DND-41 (cell line): ENCODE measurements around the gene MDM1.

Source experiments
- ATAC-seq: fragments of 200-7000 bp; cut with Tn5 transposase; 3 replicates; pipeline ENCODE4 v1.9.1; 2021; ENCODE audit warnings: low read depth; ENCODE audit not compliant: insufficient read depth
- DNase-seq: peaks from one replicate; pipeline ENCODE4 v3.0.0-alpha.2; 2020
- H2AFZ ChIP-seq: 2 replicates; pipeline ENCODE4 v1.6.0; 2012; ENCODE audit warnings: low read depth, low read length
- H3K27ac ChIP-seq: 2 replicates; pipeline ENCODE4 v1.5.1; 2012; ENCODE audit warnings: low read length, inconsistent platforms
- H3K27me3 ChIP-seq: fragments of 200-600 bp; sonication (generic); 2 replicates; pipeline ENCODE4 v1.6.0; 2012; ENCODE audit warnings: low read length, mild to moderate bottlenecking, inconsistent platforms; ENCODE audit not compliant: insufficient read depth, poor library complexity
- H3K36me3 ChIP-seq: 2 replicates; pipeline ENCODE4 v1.5.1; 2012; ENCODE audit warnings: low read length, inconsistent platforms; ENCODE audit not compliant: insufficient read depth
- H3K4me1 ChIP-seq: 2 replicates; pipeline ENCODE4 v1.5.1; 2012; ENCODE audit warnings: mild to moderate bottlenecking, low read length; ENCODE audit not compliant: insufficient read depth
- H3K4me2 ChIP-seq: 2 replicates; pipeline ENCODE4 v1.6.0; 2012; ENCODE audit warnings: mild to moderate bottlenecking, moderate library complexity, low read length, inconsistent platforms; ENCODE audit not compliant: insufficient read depth
- H3K4me3 ChIP-seq, 2 experiments: fragments of 200-600 bp in 1 of 2; shearing (Covaris generic) in 1 of 2; 2 replicates each; pipeline ENCODE4 v1.5.1; 2012 to 2016; ENCODE audit warnings: inconsistent platforms in 2 of 2, low read length in 2 of 2, mild to moderate bottlenecking in 2 of 2, low read depth in 1 of 2, moderate library complexity in 1 of 2
- H3K79me2 ChIP-seq: 2 replicates; pipeline ENCODE4 v1.6.0; 2012; ENCODE audit warnings: low read length, inconsistent platforms; ENCODE audit not compliant: insufficient read depth
- H3K9ac ChIP-seq: 2 replicates; pipeline ENCODE4 v1.6.0; 2012; ENCODE audit warnings: low read depth, mild to moderate bottlenecking, inconsistent platforms, low read length, moderate library complexity
- H3K9me3 ChIP-seq: 2 replicates; pipeline ENCODE4 v1.5.1; 2012; ENCODE audit warnings: low read length, moderate library complexity, mild to moderate bottlenecking, inconsistent platforms; ENCODE audit not compliant: insufficient read depth, severe bottlenecking
- H4K20me1 ChIP-seq: 2 replicates; pipeline ENCODE4 v1.6.0; 2012; ENCODE audit warnings: low read length; ENCODE audit not compliant: insufficient read depth
- EZH2 ChIP-seq: IDR thresholded peaks from 3 replicates; pipeline ENCODE4 v1.6.1; 2012; ENCODE audit warnings: borderline replicate concordance, low read depth, mild to moderate bottlenecking, moderate library complexity, low read length, inconsistent platforms; ENCODE audit not compliant: severe bottlenecking
- TF ChIP-seq, protein P1 (sequence below): IDR thresholded peaks from 2 replicates; pipeline ENCODE4 v1.5.1; 2012; ENCODE audit warnings: borderline replicate concordance, low read length, moderate library complexity, mild to moderate bottlenecking; ENCODE audit not compliant: poor library complexity, severe bottlenecking; ENCODE audit errors: extremely low read depth

Gene MDM1

DNA sequence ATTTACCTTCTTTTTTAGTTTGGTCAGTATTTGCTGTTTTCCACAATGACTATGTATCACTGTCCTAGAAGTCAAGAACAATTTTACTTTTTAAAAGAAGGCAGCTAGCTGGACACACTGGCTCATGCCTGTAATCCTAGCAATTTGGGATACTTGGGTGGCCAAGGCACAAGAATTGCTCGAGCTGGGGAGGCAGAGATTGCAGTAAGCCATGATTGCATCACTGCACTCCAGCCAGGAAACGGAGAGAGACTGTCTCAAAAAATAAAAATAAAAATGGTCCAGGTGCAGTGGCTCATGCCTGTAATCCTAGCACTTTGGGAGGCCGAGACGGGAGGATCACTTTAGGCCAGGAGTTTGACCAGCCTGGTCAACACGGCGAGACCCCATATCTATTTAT is 28.3 kb downstream of the MDM1 start:
- peaks cover 55% of the 10 kb centered on the region for H3K36me3 ChIP-seq
- ATAC-seq (no peak), DNase-seq (no peak)

DNA sequence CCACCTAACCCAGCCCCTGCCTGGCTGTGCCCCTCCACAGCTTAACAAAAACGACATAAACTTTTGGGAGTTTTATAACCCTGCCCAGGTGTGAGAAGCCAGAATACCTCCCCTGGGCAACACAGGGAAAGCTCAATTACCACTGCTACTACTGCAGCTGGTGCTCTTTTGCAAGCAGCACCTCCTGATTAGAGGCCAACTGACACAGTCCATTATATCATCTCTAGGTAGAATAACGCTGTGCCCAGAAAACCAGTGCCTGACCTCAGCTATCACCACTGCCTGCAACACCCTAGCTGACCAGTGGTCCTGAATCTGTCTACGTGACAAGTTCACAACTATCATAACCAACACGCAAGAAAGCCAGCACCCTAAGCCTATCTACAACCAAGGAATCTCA is 34.2 kb downstream of the MDM1 start:
- TF ChIP-seq, protein P1, sequence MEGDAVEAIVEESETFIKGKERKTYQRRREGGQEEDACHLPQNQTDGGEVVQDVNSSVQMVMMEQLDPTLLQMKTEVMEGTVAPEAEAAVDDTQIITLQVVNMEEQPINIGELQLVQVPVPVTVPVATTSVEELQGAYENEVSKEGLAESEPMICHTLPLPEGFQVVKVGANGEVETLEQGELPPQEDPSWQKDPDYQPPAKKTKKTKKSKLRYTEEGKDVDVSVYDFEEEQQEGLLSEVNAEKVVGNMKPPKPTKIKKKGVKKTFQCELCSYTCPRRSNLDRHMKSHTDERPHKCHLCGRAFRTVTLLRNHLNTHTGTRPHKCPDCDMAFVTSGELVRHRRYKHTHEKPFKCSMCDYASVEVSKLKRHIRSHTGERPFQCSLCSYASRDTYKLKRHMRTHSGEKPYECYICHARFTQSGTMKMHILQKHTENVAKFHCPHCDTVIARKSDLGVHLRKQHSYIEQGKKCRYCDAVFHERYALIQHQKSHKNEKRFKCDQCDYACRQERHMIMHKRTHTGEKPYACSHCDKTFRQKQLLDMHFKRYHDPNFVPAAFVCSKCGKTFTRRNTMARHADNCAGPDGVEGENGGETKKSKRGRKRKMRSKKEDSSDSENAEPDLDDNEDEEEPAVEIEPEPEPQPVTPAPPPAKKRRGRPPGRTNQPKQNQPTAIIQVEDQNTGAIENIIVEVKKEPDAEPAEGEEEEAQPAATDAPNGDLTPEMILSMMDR: no peak
- no peak for TF ChIP-seq EZH2
- no peak overlapping the region for H2AFZ ChIP-seq
- no peak overlapping the region for H3K9ac ChIP-seq
- no peaks in the 10 kb centered on the region for H3K4me1 ChIP-seq
- H3K4me2 ChIP-seq: no peak overlapping the region
- no peaks in the 10 kb centered on the region for H3K9me3 ChIP-seq
- H3K79me2 ChIP-seq: no peaks in the 10 kb centered on the region
- no peaks in the 10 kb centered on the region for H4K20me1 ChIP-seq
- no peaks in the 10 kb centered on the region for H3K27me3 ChIP-seq
- ATAC-seq (no peak), DNase-seq (no peak)
- no peak overlapping the region for H3K27ac ChIP-seq
- H3K4me3 ChIP-seq: no peak overlapping the region
- peaks cover 50% of the 10 kb centered on the region for H3K36me3 ChIP-seq

More for the DNA sequence above, 28.3 kb downstream of the MDM1 start:
- Histone ChIP-seq H3K27ac (no peak overlapping the region), H2AFZ (no peak overlapping the region), H3K27me3 (no peaks in the 10 kb centered on the region), H3K79me2 (no peaks in the 10 kb centered on the region), H3K4me3 (no peak overlapping the region), H3K4me1 (no peaks in the 10 kb centered on the region), H3K4me2 (no peak overlapping the region), H4K20me1 (no peaks in the 10 kb centered on the region), H3K9me3 (no peaks in the 10 kb centered on the region), H3K9ac (no peak overlapping the region)
- no peak for TF ChIP-seq EZH2
- TF ChIP-seq, protein P1: no peak

DNA sequence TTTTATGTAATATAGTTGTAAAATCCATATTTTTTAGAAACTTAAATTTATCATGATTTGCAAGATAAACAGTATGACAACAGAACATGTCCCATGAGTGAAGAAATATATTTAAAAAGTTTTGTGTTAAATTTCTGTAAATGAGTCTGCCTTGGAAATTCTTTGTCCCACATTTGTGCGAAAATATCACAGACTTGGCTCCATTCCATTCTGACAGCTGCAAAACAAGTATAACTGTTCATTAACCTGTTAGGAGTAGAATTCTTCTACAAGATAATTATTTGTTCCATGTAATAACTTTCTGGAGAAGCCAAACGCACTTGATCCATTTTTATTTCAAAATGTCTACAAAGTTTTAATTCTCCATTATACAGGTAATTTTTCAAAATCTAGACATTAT is 37.9 kb downstream of the MDM1 start:
- Histone ChIP-seq H3K36me3 (peaks cover 22% of the 10 kb centered on the region), H3K4me1 (peaks cover 7% of the 10 kb centered on the region; the same call in 1 of the 2 replicates)
- no peak for ATAC-seq

More for the DNA sequence above, 37.9 kb downstream of the MDM1 start:
- no peaks in the 10 kb centered on the region for H4K20me1 ChIP-seq
- no peak for DNase-seq
- H3K27me3 ChIP-seq: no peaks in the 10 kb centered on the region
- no peak overlapping the region for H3K4me3 ChIP-seq
- H3K9ac ChIP-seq: no peak overlapping the region
- TF ChIP-seq EZH2: no peak
- TF ChIP-seq, protein P1: no peak
- H3K4me2 ChIP-seq: no peak overlapping the region
- H3K79me2 ChIP-seq: no peaks in the 10 kb centered on the region
- H2AFZ ChIP-seq: no peak overlapping the region
- H3K27ac ChIP-seq: no peak overlapping the region
- no peaks in the 10 kb centered on the region for H3K9me3 ChIP-seq
